ENCODE data around the gene MAEA. TPM values are rescaled to one million over a fixed set of nuclear protein-coding genes. Genes with fewer than 3 reads are reported as not detected.

MAEA gene
- polyA plus RNA-seq, 3 donors, result 34.3 to 83.5 (median 37.7) TPM

GRCh38 chr4:1369479-1370079 is 79.9 kb downstream of the MAEA start:
- 97% methylated on average over 15 of the region's 22 CpGs for WGBS (ENCODE audit: insufficient coverage)
- no peak overlapping the region for H2AFZ ChIP-seq (ENCODE audit: insufficient read depth, low read depth, low read length, poor library complexity, severe bottlenecking)
- Mint-ChIP-seq H3K27me3 (ENCODE audit: low read depth in 3 of 3) (peaks cover 0 to 2% (median 0%) of the 10 kb centered on the region in 3 donors), H3K36me3 (peaks cover 44 to 84% of the 10 kb centered on the region in 2 donors), H3K9me3 (peaks cover 0 to 18% (median 9%) of the 10 kb centered on the region in 7 donors), H3K4me1 (no peaks in the 10 kb centered on the region), H3K27ac (peak overlapping the region in 1 of 7 donors; percentile 57), H3K4me3 (no peak overlapping the region)
- H3K4me3 ChIP-seq (replicated peaks in 1 of 3; ENCODE audit: low read depth in 2 of 3, low read length in 3 of 3), result no peak overlapping the region
- no peak for DNase-seq
- intact Hi-C loops (cut with micrococcal nuclease), result no loop called here
- H3K9ac ChIP-seq (ENCODE audit: insufficient read depth, low read length, poor library complexity, severe bottlenecking), result no peak overlapping the region
- no peaks in the 10 kb centered on the region for H3K79me2 ChIP-seq (ENCODE audit: insufficient read depth, low read length)
- H3K4me2 ChIP-seq (replicated peaks; ENCODE audit: extremely low read depth, low read length, poor library complexity, severe bottlenecking), result no peak overlapping the region
- H3K4me1 ChIP-seq (ENCODE audit: control insufficient read depth in 1 of 2, insufficient read depth in 2 of 2, low read length in 2 of 2), result no peaks in the 10 kb centered on the region
- no peaks in the 10 kb centered on the region for H4K20me1 ChIP-seq (ENCODE audit: insufficient read depth, low read length)
- TF ChIP-seq, protein P1, sequence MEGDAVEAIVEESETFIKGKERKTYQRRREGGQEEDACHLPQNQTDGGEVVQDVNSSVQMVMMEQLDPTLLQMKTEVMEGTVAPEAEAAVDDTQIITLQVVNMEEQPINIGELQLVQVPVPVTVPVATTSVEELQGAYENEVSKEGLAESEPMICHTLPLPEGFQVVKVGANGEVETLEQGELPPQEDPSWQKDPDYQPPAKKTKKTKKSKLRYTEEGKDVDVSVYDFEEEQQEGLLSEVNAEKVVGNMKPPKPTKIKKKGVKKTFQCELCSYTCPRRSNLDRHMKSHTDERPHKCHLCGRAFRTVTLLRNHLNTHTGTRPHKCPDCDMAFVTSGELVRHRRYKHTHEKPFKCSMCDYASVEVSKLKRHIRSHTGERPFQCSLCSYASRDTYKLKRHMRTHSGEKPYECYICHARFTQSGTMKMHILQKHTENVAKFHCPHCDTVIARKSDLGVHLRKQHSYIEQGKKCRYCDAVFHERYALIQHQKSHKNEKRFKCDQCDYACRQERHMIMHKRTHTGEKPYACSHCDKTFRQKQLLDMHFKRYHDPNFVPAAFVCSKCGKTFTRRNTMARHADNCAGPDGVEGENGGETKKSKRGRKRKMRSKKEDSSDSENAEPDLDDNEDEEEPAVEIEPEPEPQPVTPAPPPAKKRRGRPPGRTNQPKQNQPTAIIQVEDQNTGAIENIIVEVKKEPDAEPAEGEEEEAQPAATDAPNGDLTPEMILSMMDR (IDR thresholded peaks at IDR 0.05), result no peak
- H3K36me3 ChIP-seq (replicated peaks in 1 of 2; ENCODE audit: control insufficient read depth in 1 of 2, insufficient read depth in 2 of 2, low read length in 2 of 2), result peaks cover 27 to 75% of the 10 kb centered on the region in 2 donors
- H3K27ac ChIP-seq (ENCODE audit: low read depth in 1 of 2, low read length in 2 of 2), result no peak overlapping the region
- H3K9me3 ChIP-seq (replicated peaks in 1 of 2; ENCODE audit: control insufficient read depth in 1 of 2, insufficient read depth in 1 of 2, low read length in 2 of 2), result peaks cover 0 to 15% of the 10 kb centered on the region in 2 donors
- no peaks in the 10 kb centered on the region for H3K27me3 ChIP-seq (ENCODE audit: control insufficient read depth in 2 of 2, insufficient read depth in 2 of 2, low read length in 2 of 2)

GRCh38 chr4:1370321-1371124 is 80.8 kb downstream of the MAEA start:
- Histone ChIP-seq H3K36me3 (replicated peaks in 1 of 2; ENCODE audit: control insufficient read depth in 1 of 2, insufficient read depth in 2 of 2, low read length in 2 of 2) (peaks cover 36 to 84% of the 10 kb centered on the region in 2 donors), H3K27me3 (ENCODE audit: control insufficient read depth in 2 of 2, insufficient read depth in 2 of 2, low read length in 2 of 2) (no peaks in the 10 kb centered on the region), H3K4me2 (replicated peaks; ENCODE audit: extremely low read depth, low read length, poor library complexity, severe bottlenecking) (no peak overlapping the region), H2AFZ (ENCODE audit: insufficient read depth, low read depth, low read length, poor library complexity, severe bottlenecking) (no peak overlapping the region), H3K79me2 (ENCODE audit: insufficient read depth, low read length) (no peaks in the 10 kb centered on the region), H3K27ac (ENCODE audit: low read depth in 1 of 2, low read length in 2 of 2) (no peak overlapping the region), H3K4me1 (ENCODE audit: control insufficient read depth in 1 of 2, insufficient read depth in 2 of 2, low read length in 2 of 2) (no peaks in the 10 kb centered on the region), H3K9ac (ENCODE audit: insufficient read depth, low read length, poor library complexity, severe bottlenecking) (no peak overlapping the region), H3K9me3 (replicated peaks in 1 of 2; ENCODE audit: control insufficient read depth in 1 of 2, insufficient read depth in 1 of 2, low read length in 2 of 2) (peaks cover 0 to 15% of the 10 kb centered on the region in 2 donors), H4K20me1 (ENCODE audit: insufficient read depth, low read length) (no peaks in the 10 kb centered on the region), H3K4me3 (replicated peaks in 1 of 3; ENCODE audit: low read depth in 2 of 3, low read length in 3 of 3) (no peak overlapping the region)
- intact Hi-C loops (cut with micrococcal nuclease), result no loop called here
- TF ChIP-seq, protein P1 (IDR thresholded peaks at IDR 0.05), result no peak
- Mint-ChIP-seq H3K4me1 (no peaks in the 10 kb centered on the region), H3K9me3 (peaks cover 0 to 18% (median 9%) of the 10 kb centered on the region in 7 donors), H3K27ac (peak overlapping the region in 1 of 7 donors; percentile 12), H3K4me3 (no peak overlapping the region), H3K36me3 (peaks cover 50 to 83% of the 10 kb centered on the region in 2 donors), H3K27me3 (ENCODE audit: low read depth in 3 of 3) (no peaks in the 10 kb centered on the region)
- WGBS (ENCODE audit: insufficient coverage), result 94% methylated on average over 26 of the region's 29 CpGs
- DNase-seq, result no peak
